ENCODE results near the gene MRPL21.
"Not testable (repeated sequence)": the region's sequence is repeated elsewhere in the genome, so short reads cannot be mapped to it uniquely, and the experiment has no call there.

Gene MRPL21

DNA sequence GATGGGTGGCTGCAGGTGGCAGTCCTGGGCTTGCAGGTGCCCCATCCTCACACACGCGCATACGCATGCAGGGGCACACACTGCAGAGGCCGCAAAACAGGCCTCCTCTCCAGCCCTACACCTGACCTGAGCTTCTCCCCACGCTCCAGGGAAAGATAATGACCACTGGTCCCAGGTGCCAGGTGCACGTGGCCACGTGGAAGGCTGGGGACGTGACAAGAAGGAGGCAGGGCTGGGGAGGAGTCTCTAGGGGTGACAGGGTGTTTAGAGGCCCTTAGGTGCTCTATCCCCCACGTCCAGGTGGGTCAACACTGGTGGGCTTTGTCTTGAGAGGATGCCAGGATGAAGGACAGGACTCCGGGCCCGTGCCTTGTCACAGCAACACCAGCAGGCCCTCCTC, 38.4 kb downstream of the MRPL21 start:
- DNase-seq (ENCODE audit: low spot score) = no peak
- TF ChIP-seq, protein P1, sequence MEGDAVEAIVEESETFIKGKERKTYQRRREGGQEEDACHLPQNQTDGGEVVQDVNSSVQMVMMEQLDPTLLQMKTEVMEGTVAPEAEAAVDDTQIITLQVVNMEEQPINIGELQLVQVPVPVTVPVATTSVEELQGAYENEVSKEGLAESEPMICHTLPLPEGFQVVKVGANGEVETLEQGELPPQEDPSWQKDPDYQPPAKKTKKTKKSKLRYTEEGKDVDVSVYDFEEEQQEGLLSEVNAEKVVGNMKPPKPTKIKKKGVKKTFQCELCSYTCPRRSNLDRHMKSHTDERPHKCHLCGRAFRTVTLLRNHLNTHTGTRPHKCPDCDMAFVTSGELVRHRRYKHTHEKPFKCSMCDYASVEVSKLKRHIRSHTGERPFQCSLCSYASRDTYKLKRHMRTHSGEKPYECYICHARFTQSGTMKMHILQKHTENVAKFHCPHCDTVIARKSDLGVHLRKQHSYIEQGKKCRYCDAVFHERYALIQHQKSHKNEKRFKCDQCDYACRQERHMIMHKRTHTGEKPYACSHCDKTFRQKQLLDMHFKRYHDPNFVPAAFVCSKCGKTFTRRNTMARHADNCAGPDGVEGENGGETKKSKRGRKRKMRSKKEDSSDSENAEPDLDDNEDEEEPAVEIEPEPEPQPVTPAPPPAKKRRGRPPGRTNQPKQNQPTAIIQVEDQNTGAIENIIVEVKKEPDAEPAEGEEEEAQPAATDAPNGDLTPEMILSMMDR (IDR thresholded peaks at IDR 0.05; ENCODE audit: borderline replicate concordance, control extremely low read depth, extremely low read depth, insufficient read depth, missing control alignments) = no peak
- in situ Hi-C loops (cut with MboI; ENCODE audit: low sequenced_read_pairs, unreplicated experiment) = no loop called here

DNA sequence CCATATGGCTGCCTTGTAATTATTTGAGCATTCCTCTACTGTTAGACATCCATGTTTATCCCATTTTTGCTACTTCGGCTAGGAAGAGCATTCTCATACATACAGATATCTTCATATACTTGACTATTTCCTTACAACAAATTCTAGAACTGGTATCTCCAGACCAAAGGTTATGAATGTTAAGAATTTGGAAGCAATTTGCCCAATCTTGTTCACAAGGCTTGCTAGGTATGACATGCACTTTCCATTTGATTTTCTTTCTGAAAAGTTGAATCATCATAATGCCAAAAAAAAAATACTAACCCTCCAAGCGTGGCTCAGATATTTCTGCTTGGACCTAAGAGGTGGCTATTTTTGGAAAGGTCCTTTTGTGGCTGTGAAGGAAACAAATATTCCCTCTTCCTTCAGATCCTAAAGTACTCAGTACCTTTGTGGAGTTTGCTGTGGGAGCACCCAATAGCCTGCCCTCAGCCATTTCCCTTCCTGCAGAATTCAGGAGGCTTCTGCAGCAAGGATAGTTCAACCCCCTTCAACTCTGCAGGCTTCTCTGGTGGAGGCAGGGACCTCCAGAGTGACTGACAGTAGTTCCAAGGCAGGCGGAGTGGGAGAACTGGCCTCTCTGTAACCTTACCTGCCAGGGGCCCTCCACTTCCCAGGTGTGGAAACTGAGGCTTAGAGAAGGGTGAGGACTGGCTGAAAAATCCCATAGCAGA, 39.9 kb downstream of the MRPL21 start:
- no peak for DNase-seq (ENCODE audit: low spot score)
- TF ChIP-seq, protein P1 (IDR thresholded peaks at IDR 0.05; ENCODE audit: borderline replicate concordance, control extremely low read depth, extremely low read depth, insufficient read depth, missing control alignments) = no peak
- in situ Hi-C loops (cut with MboI; ENCODE audit: low sequenced_read_pairs, unreplicated experiment) = no loop called here

DNA sequence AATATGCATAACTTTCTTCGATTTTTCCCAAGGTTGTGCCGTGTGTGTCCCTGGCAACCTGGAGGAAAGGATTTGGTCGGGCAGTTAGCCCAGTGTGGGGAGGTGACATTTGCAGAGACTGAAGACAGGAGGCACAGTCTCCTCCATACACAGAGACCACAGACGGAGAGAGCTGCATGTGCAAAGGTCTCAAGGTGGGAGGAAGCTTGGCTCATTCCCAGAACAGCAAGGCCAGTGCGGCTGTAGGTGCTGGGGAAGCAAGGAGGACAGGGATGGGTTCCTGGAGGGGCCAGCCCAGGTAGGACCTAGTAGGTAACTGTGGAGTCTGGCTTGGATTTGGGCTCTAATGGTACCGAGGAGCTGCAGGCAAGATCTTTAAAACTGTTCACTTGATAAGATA, 41.2 kb downstream of the MRPL21 start:
- no peak for DNase-seq (ENCODE audit: low spot score)
- in situ Hi-C loops (cut with MboI; ENCODE audit: low sequenced_read_pairs, unreplicated experiment) = no loop called here
- TF ChIP-seq, protein P1 (IDR thresholded peaks at IDR 0.05; ENCODE audit: borderline replicate concordance, control extremely low read depth, extremely low read depth, insufficient read depth, missing control alignments) = no peak

DNA sequence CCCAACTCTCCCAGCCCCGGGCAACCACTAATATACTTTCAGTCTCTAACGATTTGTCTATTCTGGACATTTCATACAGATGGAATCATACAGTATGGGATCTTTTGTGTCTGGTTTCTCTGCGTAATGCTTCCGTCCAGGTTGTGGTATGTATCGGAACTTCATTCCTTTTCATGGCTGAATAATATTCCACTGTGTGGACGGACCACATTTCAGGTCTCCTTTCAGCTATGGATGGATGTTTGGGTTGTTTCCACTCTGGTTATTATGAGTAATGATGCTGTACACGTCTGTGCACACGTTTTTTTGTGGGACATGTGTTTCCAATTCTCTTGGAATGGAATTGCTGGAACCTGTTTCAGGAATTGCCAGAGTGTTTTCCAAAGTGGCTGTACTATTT, 44.5 kb downstream of the MRPL21 start:
- no peak for DNase-seq (ENCODE audit: low spot score)
- in situ Hi-C loops (cut with MboI; ENCODE audit: low sequenced_read_pairs, unreplicated experiment) = no loop called here
- TF ChIP-seq, protein P1 (IDR thresholded peaks at IDR 0.05; ENCODE audit: borderline replicate concordance, control extremely low read depth, extremely low read depth, insufficient read depth, missing control alignments) = no peak

DNA sequence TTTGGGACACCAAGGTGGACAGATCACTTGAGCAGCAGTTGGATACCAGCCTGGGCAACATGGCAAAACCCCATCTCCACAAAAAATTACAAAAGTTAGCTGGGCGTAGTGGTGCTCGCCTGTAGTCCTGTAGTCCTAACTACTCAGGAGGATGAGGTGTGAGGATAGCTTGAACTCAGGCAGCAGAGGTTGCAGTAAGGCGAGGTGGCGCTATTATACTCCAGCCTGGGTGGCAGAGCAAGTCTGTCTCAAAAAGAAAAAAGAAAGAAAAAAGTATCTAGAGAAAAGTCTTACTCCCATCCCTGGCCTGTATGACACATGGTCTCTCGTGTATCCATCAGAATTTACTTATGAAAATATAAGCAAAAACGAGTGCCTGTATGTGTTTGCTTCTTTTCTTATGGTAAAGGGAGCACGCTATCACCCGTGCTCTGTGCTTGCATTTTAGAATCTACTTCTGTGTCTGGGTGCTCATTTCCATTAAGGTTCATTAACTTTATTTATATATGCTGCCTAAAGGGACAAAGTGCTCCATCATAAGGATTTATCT, 46.5 kb downstream of the MRPL21 start:
- TF ChIP-seq, protein P1 (IDR thresholded peaks at IDR 0.05; ENCODE audit: borderline replicate concordance, control extremely low read depth, extremely low read depth, insufficient read depth, missing control alignments) = no peak
- in situ Hi-C loops (cut with MboI; ENCODE audit: low sequenced_read_pairs, unreplicated experiment) = no loop called here
- no peak for DNase-seq (ENCODE audit: low spot score)

DNA sequence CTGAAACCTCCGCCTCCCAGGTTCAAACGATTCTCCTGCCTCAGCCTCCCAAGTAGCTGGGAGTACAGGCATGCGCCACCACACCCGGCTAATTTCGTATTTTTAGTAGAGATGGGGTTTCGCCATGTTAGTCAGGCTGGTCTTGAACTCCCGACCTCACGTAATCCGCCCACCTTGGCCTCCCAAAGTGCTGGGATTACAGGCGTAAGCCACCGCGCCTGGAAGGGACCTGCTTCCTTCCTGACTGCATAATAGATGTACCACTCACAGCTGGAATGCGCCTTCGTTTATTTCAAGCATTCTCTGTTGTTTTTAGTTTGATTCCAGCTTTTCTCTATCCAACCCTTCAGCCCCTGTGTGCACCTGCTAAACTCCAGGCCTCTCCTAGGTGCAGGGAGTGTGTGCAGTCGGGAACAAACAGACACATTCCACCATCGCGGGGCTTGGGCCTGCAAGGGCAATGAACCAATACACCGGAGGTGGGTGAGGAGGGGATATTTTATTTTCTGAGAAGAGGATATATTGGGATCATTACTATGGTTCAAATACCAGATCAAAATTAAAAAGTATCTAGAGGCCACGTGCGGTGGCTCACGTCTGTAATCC, 47.1 kb downstream of the MRPL21 start:
- DNase-seq (ENCODE audit: low spot score); in situ Hi-C loops (cut with MboI; ENCODE audit: low sequenced_read_pairs, unreplicated experiment): not testable (repeated sequence)
